ENCODE results near the gene UBAC1.
A peak's percentile ranks its signal among the peaks of the same experiment; 100 is the strongest.

UBAC1 gene

DNA sequence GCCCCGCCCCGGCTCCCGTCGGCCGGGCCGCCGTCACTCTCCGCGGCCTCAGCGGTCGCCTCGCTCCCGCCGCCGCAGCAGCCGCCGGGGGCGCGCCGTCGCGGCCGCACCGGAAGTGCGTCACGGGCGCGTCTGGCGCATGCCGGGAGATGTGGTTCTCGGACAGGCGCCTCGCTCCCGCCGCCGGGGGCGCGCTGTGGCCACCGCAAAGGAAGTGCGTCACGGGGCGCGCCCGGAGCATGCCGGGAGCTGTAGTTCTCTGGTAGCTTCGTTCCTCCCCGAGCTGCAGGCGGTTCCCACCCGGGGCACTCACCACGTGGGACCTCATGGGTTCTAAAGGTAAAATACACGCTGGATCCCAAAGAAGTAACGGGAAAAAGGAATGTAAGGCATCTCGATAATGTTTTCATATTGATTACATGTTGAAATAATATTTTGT is at the start of gene UBAC1:
UBAC1 (minus strand) TSS at position 97 of the 439 bp plus-strand sequence. CDS start 211 bp downstream, outside the sequence.
- peak; percentile 99 for DNase-seq

- no peak for DNase-seq
These were observed 49.6 kb upstream of the UBAC1 start for GRCh38 chr9:136010615-136011361.

DNA sequence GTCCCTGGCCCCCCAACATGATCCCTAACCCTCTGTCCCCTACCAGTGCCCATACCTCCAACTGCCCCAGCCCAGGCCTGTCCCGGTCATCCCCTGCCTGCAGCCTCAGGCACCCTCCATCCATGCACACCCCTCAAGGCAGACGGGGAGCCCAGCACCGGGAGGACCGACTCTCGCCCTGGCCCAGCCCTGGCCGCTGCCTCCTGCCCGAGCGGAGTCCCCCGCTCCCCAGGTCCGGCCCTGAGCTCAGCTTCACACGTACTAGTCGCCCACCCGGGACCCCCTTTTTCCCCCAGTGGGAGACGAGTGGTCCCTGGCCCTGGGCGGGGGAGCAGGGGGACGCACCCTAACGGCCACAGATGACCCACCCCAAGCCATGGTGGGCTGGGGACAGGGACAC is 49.0 kb upstream of the UBAC1 start:
- DNase-seq: no peak

GRCh38 chr9:136009516-136009915 is 48.3 kb upstream of the UBAC1 start:
- no peak for DNase-seq

- no peak for DNase-seq
These were observed 47.5 kb upstream of the UBAC1 start for GRCh38 chr9:136008693-136008997.

DNA sequence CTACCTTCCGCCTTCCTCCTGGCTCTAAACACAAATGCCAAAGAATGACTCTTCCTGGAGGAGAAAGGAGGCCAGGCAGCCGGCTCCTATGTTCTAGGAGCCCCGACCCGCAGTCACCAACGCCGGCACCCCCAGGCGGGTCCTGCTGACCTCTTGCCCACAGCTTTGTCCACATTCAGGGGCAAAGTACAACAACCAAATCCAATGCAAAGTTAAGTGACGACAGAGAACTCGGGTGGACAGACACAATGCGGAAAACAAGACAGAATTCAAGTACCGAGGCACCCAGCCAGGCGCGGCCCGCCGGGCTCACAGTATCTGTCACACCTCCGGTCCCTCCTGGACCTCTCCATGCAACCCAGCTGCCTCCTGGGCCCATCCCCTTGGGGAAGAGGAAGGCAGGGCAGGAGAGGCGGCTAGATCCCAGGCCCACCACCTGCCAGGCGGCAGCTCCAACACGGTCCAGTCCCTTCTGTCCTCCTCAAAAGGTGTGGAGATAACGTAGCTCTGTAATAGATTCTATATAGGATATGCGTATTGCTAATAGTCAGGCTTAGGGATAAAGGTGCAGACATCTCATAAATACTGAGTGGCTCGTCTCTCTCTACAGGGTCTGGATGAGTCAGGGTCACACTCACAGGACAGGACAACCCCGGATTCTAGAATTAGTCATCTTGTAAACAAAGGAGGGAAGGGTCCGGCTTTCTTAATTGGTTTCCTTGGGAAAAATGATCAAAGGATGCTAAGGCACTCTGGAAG is 46.9 kb upstream of the UBAC1 start:
- no peak for DNase-seq

DNA sequence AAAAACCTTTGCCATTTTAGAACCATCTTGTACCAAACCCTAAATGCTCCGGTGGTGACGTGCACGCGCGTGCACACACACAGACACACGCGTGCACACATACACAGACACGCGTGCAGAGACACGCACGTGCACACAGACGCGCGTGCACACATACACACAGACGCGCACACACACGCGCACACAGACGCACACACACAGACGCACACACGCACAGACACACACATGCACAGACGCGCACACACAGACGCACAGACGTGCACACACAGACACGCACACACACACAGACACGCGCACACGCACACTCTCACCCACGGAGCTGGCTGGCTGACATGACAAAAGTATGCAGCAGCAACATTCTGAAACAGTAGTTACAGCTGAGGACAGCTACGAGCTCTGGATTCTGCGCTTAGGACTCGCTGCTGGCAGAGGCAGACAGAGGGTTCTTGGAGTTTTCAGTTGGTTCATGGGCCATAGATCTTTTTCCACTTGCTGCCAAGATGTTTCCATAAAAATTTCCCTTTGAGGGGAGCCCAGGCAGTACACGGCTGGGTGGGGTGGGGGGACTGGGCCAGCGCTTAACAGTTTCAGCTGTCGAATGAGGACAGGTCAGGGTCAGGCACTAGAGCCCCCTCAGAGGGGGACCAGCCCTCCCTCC is 46.2 kb upstream of the UBAC1 start:
- no peak for DNase-seq

DNA sequence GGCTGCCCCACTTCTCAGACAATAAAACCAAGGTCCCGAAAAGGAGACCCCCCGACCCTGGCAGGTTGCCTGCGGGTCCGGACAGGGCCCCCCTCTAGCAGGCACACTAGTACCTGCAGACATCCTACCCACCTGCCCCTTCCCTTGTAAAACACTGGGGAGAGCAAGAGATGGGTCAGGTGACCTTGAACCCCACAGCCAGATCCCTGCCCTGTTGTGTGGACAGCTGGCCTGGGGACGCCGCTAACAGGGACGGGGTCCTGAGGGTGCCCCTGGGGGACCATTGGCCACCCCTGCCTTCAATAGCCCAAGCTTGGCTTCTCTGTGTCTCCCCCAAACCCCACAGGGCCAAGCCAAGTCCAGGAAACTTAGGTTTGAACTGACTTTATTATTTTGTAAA is 45.0 kb upstream of the UBAC1 start:
- no peak for DNase-seq

- DNase-seq: peak; percentile 37
These were observed 43.5 kb upstream of the UBAC1 start for GRCh38 chr9:136004712-136005111.

GRCh38 chr9:136004219-136004618 is 43.0 kb upstream of the UBAC1 start:
- DNase-seq: no peak

DNA sequence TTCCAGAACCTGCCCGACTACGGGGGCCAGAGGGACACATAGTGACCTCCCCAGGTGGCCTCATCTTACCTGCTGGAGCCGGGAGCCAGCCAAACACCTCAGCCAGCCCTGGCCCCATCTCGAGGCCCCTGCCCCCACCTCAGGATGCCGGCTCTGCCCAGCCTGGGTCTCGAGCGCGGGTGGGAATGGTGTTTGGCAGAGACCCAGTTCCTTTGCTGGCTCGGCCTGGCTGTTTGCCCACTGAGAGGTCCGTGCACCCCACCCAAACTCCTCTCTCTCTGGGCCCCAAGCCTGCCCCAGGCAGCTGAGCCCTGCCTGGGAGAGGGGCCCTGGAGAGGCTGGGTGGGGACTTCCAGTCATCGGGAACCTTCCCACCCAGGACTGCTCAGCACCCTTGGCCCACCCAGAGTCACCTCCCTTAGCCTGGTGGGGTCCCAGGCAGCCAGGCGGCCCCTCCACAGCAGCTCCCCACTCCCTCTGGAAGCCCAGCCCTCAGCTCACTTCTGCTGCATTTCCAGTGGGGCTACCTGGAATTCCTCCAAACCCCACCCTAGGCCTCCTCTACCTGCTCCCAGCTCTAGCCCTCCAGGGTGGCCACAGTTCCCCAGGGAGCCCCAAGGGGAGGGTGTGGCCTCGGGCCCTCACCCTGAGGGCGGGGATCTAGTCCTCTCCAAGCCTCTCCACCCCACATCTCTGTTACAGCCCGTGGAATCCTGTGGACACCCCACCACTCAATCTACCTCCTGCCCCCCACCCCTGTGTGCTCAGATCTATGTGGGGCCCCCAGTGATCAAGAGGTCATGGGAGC is 42.4 kb upstream of the UBAC1 start:
- no peak for DNase-seq

- no peak for DNase-seq
These were observed 41.7 kb upstream of the UBAC1 start for GRCh38 chr9:136002881-136003280.

DNA sequence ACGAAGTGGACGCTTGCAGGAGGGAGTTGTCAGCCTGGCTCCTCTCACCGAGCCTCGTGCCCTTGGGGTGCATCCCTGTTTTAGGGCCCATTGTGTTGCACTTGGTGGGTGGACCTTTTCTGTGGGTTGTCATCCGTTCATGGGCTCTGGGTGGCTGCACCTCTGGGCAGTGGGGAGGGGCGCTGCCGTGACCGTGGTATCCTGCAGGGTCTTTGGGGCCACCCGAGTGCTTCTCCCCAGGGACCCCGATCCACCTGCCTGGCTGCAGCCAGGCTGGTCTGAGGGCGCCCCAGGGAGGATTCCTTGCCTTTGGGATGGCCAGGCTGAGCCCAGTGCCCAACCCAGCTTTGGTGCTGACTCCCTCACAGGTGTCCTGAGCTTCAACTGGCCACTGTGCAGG is 41.0 kb upstream of the UBAC1 start:
- no peak for DNase-seq

- DNase-seq: no peak
These were observed 40.1 kb upstream of the UBAC1 start for GRCh38 chr9:136001231-136001630.

DNA sequence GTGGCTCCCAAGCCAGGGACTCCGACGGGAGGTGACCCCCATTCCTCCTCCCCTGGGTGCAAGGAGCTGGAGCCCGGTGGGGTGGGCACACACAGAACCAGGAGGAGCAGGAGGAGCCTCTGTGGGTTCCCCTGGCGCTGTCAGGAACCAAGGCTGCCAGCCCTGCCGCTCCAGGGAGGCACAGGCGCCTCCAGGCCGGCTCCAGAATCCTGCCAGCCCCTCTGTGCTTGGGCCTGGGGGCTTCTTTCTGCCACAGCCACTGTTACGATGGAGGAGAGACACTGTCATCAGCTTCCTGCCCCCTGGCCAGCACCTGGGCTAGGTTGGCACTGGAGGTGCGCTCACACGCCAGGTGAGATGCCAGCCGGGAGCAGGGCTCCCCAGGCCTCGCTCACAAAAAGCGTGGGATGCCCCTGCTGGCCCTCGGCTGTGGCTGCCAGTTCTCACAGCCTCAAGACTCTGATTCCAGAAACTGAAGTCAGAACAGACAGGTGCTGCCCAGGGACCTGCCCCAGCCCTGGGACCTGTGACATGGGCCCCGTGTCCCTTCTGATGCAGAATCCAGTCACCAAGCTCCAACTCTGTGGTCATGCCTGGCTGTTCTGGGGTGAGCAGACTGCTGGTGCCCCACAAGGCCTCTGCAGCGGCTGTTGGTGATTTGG is 37.4 kb upstream of the UBAC1 start:
- DNase-seq: no peak

DNA sequence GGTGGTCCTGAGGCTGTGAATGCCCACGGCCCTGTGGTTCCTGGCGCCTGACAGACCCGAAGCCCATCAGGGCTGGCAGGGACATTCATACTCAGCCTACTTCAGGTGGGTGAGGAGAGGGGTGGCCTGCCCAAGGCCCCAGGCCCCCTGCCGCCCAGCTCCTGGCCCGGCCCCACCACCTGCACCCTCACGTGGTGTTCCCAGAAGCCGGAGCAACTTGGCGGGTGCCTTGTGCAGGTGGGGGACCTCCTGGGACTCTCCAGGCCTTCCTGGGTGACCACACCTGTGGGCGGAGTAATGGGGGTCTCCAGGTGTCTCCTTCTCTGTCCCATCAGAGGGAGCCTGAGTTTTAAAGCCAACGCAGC is 36.8 kb upstream of the UBAC1 start:
- DNase-seq: no peak

DNA sequence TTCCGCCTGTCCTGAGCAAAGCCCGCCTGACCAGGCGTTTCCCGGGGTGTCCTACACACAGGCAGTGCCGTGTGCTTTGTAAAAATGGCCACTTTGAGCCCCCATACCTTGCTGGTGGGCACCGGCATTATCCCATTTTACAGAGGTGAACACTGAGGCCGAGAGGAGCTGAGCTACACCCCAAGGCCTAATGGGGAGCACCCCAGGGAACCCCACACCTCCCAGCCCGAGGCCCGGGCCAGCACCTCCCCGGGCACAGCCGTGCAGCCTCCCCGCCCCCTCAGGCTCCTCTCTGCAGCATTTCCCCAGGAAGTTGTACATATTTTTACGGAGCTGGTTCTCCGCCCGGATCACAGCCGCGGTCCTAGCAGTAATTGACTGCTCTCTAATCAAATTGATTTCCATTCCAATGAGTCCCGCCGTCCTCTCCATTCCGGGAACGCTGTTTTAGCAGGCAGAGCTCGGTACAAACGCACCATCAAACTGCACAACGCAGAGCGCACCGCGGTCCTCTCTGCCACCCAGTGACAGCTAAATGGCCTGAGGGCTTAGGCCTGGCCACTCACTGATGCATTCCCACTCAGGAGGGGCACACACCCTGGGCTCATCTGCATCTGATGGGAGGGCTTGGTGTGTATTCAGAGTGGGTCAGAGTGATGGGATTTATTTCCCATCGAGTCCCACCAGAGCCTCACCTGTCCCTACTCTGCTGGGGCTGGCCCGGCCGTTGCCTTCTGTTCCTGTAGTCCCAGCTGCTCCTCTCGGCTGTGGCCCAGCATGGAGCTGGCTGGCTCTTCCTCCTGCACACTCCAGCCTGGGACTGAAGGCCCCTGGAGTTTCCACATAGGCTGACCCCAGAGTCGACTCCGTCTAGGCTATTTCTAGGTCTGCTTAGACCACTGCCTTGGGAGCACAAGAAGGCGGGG is 36.2 kb upstream of the UBAC1 start:
- DNase-seq: no peak

GRCh38 chr9:135995816-135996215 is 34.6 kb upstream of the UBAC1 start:
- no peak for DNase-seq

DNA sequence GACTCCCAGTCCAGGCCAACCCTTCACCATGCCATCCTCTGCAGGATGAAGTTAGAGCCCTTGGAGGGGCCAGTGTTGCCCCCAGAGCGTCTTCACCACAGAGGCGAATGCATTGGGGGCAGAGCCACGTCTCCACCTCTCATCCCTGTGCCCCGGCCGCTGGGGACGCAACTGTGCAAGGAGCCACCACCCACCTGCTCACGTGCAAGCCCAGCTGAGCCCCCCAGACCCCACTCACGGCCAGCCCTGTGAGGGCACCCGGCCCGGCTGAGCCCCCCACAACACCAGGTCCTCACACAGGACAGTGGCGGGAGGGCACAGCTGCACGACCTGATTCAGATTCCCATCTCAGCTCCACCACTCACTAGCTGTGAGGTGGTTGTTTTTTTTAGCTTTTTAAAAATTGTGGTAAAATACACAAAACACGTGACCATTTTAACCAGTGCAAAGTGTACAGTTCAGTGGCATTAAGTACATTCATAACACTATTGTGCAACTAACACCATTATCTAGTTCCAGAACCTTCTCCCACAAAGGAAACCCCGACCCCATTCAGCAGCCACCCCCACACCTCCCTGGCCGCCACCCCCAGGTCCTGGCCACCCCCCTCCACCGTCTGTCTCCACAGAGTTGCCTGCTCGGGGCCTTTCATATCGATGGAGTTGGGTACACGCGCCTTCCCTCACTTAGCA is 33.5 kb upstream of the UBAC1 start:
- no peak for DNase-seq

DNA sequence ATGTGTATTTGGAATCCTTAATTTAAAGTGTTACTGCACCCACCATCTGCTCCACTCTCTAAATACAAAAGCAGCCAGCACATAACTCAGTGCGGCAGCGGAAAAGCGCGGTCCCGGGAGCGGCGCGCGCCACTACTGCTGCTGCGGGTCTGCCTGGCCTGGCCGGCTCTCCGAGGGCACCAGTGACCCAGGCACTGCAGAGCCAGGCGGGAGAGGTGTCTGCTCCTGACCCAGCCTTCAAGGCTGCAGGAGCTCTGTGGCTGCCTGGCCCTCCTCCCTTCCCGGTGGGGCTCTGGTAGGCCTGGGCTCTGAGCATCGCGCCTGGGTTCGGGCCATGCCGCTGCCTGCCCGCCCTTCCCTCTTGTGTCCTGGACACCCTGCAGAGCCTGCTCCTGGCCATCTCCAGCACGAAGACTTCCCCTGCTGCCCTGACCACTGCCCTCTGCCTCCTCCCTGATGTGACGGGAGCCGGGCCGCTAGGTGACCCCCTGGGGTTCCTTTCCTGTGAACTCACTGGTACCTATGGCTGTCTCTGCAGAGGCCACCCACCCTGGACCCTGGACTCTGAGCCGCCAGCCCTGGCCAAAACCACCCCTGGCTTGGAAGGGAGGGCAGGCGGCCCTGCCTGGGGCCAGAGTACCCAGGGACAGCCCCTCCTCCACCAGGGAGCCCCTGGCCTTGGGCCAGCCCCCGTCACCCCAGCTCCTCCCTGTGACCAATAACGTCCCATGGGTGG is 32.8 kb upstream of the UBAC1 start:
- DNase-seq: no peak
